HepG2 (cell line): ENCODE measurements around the gene TTC29. TPM values are rescaled to one million over a fixed set of nuclear protein-coding genes. Genes with fewer than 3 reads are reported as not detected.

ENCODE experiments used
- ATAC-seq: fragments of 200-7000 bp; cut with Tn5 transposase; 3 replicates; pipeline ENCODE4 v1.9.1; 2020; ENCODE audit warnings: mild to moderate bottlenecking, moderate library complexity
- BruUV-seq: library from RNA; stranded (reverse); fragments of 400-500 nt; replicated peaks from 2 replicates; lab custom pipeline; 2021; lab: Mats Ljungman, UMichigan
- CTCF ChIA-PET: fragments of 300-600 bp; formaldehyde crosslinking; extraction: SDS; loops from one replicate; lab custom pipeline; 2021; ENCODE audit warnings: low total read pairs, inconsistent platforms, low intra/inter-chr PET ratio; lab: Yijun Ruan, JAX
- POLR2A ChIA-PET: fragments of 350-600 bp; sonication (Branson Sonifier 250); formaldehyde crosslinking; loops from one replicate; lab custom pipeline; 2020; ENCODE audit warnings: antibody characterized with exemption, inconsistent platforms; lab: Yijun Ruan, JAX
- DNase-seq: peaks from one replicate; pipeline ENCODE4 v3.0.0-alpha.2; 2015; ENCODE audit warnings: low spot score
- FAIRE-seq: peaks from 3 replicates; lab custom pipeline; 2011; peaks lifted over from hg19 to GRCh38; lab: Jason Lieb, UNC
- H2AFZ ChIP-seq: one replicate; pipeline ENCODE4 v1.6.1; 2011; ENCODE audit warnings: low read length, inconsistent platforms
- H3K27ac ChIP-seq: fragments of 300-600 bp; 3 replicates; pipeline ENCODE4 v1.8.0; 2011; ENCODE audit warnings: mixed run types, mild to moderate bottlenecking, mixed read lengths, low read length, inconsistent platforms; ENCODE audit not compliant: insufficient read depth; ENCODE audit errors: extremely low read length
- H3K27me3 ChIP-seq, 2 experiments: fragments of 200-600 bp in 1 of 2; 2 replicates in 1 of 2; 3 replicates in 1 of 2; pipeline versions ENCODE4 v1.6.0 to v1.8.0; 2011; ENCODE audit warnings: low read length in 2 of 2, mild to moderate bottlenecking in 2 of 2, moderate library complexity in 2 of 2, inconsistent platforms in 1 of 2; ENCODE audit not compliant: insufficient read depth in 2 of 2, control insufficient read depth in 1 of 2
- H3K36me3 ChIP-seq, 2 experiments: fragments of 200-600 bp in 1 of 2; replicated peaks in 1 of 2; 2 replicates in 1 of 2; 3 replicates in 1 of 2; pipeline versions ENCODE4 v1.5.1 to v1.8.0; 2011; ENCODE audit warnings: low read length in 2 of 2, inconsistent platforms in 1 of 2; ENCODE audit not compliant: insufficient read depth in 2 of 2, control insufficient read depth in 1 of 2
- H3K4me1 ChIP-seq: 2 replicates; pipeline ENCODE4 v1.5.1; 2012; ENCODE audit warnings: low read length, inconsistent platforms; ENCODE audit not compliant: insufficient read depth
- H3K4me2 ChIP-seq: 2 replicates; pipeline ENCODE4 v1.6.0; 2011; ENCODE audit warnings: low read depth, low read length, inconsistent platforms
- H3K4me3 ChIP-seq, 3 experiments: fragments of 200-600 bp in 1 of 3; sonication (generic), shearing (Covaris generic) in 1 of 3; replicated peaks in 1 of 3; 2 replicates each; pipeline ENCODE4 v1.5.1; 2011 to 2016; ENCODE audit warnings: low read length in 3 of 3, inconsistent platforms in 2 of 3, low read depth in 2 of 3, mild to moderate bottlenecking in 2 of 3, control low read depth in 1 of 3, mixed read lengths in 1 of 3; ENCODE audit not compliant: insufficient read depth in 1 of 3
- H3K79me2 ChIP-seq: one replicate; pipeline ENCODE4 v1.6.1; 2011; ENCODE audit warnings: low read length, inconsistent platforms; ENCODE audit not compliant: insufficient read depth
- H3K9ac ChIP-seq: 2 replicates; pipeline ENCODE4 v1.6.0; 2011; ENCODE audit warnings: mild to moderate bottlenecking, low read depth, low read length, inconsistent platforms; ENCODE audit not compliant: insufficient read depth
- H3K9me3 ChIP-seq: 2 replicates; pipeline ENCODE4 v1.5.1; 2012; ENCODE audit warnings: mild to moderate bottlenecking, low read length
- H4K20me1 ChIP-seq: 2 replicates; pipeline ENCODE4 v1.6.0; 2011; ENCODE audit warnings: inconsistent platforms, mild to moderate bottlenecking, low read length, moderate library complexity; ENCODE audit not compliant: insufficient read depth
- ATF3 ChIP-seq: sonication (generic); formaldehyde crosslinking; IDR thresholded peaks from 2 replicates; pipeline ENCODE4 v1.4.0; 2020; ENCODE audit warnings: missing genetic modification reagents
- ATF7-NPFF ChIP-seq: sonication (generic); formaldehyde crosslinking; IDR thresholded peaks from 2 replicates; pipeline ENCODE4 v1.8.1; 2023; ENCODE audit warnings: mild to moderate bottlenecking, low read depth, missing genetic modification reagents, moderate library complexity
- CHD2 ChIP-seq: IDR thresholded peaks from 2 replicates; pipeline ENCODE4 v1.6.1; 2011; ENCODE audit warnings: low read depth, low read length, improper control_type of control experiment
- HMG20A ChIP-seq: IDR thresholded peaks from 2 replicates; pipeline ENCODE4 v1.6.1; 2016; ENCODE audit warnings: borderline replicate concordance
- NONO ChIP-seq, 2 experiments: fragments of 450-650 bp in 1 of 2; sonication (generic) in 1 of 2; formaldehyde crosslinking in 1 of 2; IDR thresholded peaks in 1 of 2; conservative IDR thresholded peaks in 1 of 2; 2 replicates each; pipeline versions ENCODE4 v1.6.1 to v1.8.0; 2017 to 2022; ENCODE audit warnings: mild to moderate bottlenecking in 1 of 2, missing genetic modification reagents in 1 of 2, moderate library complexity in 1 of 2
- POGK ChIP-seq: sonication (generic); formaldehyde crosslinking; conservative IDR thresholded peaks from 2 replicates; pipeline ENCODE4 v1.8.0; 2022; ENCODE audit warnings: mild to moderate bottlenecking, moderate library complexity, missing genetic modification reagents
- STAG1 ChIP-seq: sonication (generic); formaldehyde crosslinking; IDR thresholded peaks from 2 replicates; pipeline ENCODE4 v1.4.0; 2020; ENCODE audit warnings: missing genetic modification reagents
- TMF1 ChIP-seq: sonication (generic); formaldehyde crosslinking; IDR thresholded peaks from 2 replicates; pipeline ENCODE4 v1.8.1; 2022; ENCODE audit warnings: low read depth, missing genetic modification reagents
- ZNF275 ChIP-seq: sonication (generic); formaldehyde crosslinking; IDR thresholded peaks from 2 replicates; pipeline ENCODE4 v1.8.0; 2022; ENCODE audit warnings: missing genetic modification reagents, mild to moderate bottlenecking, inconsistent platforms, borderline replicate concordance
- ZNF280B ChIP-seq: sonication (generic); formaldehyde crosslinking; IDR thresholded peaks from 2 replicates; pipeline ENCODE4 v1.5.0; 2020; ENCODE audit warnings: missing genetic modification reagents, mild to moderate bottlenecking, borderline replicate concordance
- ZNF816 ChIP-seq: sonication (generic); formaldehyde crosslinking; IDR thresholded peaks from 2 replicates; pipeline ENCODE4 v1.8.0; 2022; ENCODE audit warnings: missing genetic modification reagents, mild to moderate bottlenecking, borderline replicate concordance
- in situ Hi-C: cut with HindIII; loops from 2 replicates; pipeline ENCODE4 v1.10.0; 2017; ENCODE audit warnings: low pct_unique_long_range_greater_than_20kb; ENCODE audit not compliant: extremely low pct_ligation_motif_present
- intact Hi-C: fragments of 100-400 bp; cut with micrococcal nuclease; formaldehyde crosslinking; loops from one replicate; pipeline ENCODE4 v1.10.0; 2022; ENCODE audit not compliant: unreplicated experiment
- polyA plus RNA-seq, 8 experiments: library from polyadenylated mRNA; depleted of rRNA in 3 of 8; stranded (reverse) in 7 of 8; unstranded in 1 of 8; fragments of >200 nt; fragmentation: Illumina TruSeq in 4 of 8; extraction: Trizol in 4 of 8; gene quantifications; 2 replicates each; pipeline versions ENCODE4 v1.2.1 to v1.2.3, GENCODE V29; 2011 to 2016; ENCODE audit warnings: low read depth in 4 of 8, missing spikeins in 1 of 8, mixed read lengths in 1 of 8; ENCODE audit not compliant: insufficient read depth in 1 of 8
- total RNA-seq, 5 experiments: library from RNA; depleted of rRNA; stranded (reverse); fragments of >200 nt; fragmentation: Illumina TruSeq; extraction: Trizol; gene quantifications; 2 replicates each; pipeline ENCODE4 v1.2.3, GENCODE V29; 2016; ENCODE audit warnings: low read depth in 1 of 5

TTC29 gene
- total and polyA plus RNA-seq, 2 of the 13 experiments (the other 11 are each of a cell fraction or from before 2014, with no cell fraction given), result not detected

- TF ChIP-seq ZNF275 (no peak), NONO (IDR thresholded peaks at IDR 0.05) (no peak), NONO (CRISPR knock-in tag; conservative IDR thresholded peaks at IDR 0.05) (no peak), STAG1 (CRISPR knock-in tag) (no peak), ZNF816 (CRISPR knock-in tag) (no peak), TMF1 (no peak), ATF3 (no peak), ATF7-NPFF (CRISPR knock-in tag) (no peak)
Observed at GRCh38 chr4:146795711-146796110, 150.0 kb downstream of the TTC29 start (continued).

- FAIRE-seq (no peak), DNase-seq (no peak)
- Histone ChIP-seq H2AFZ (no peak overlapping the region), H3K27me3 (no peaks in the 10 kb centered on the region), H4K20me1 (no peaks in the 10 kb centered on the region), H3K4me3 (no peak overlapping the region), H3K4me1 (no peaks in the 10 kb centered on the region)
- ChIA-PET POLR2A (no interaction called here), CTCF (no interaction called here)
- BruUV-seq, result no TSS peak
- no peak for TF ChIP-seq ZNF280B (CRISPR knock-in tag)
- no peak for TF ChIP-seq HMG20A (CRISPR knock-in tag)
- no peak for TF ChIP-seq CHD2
- TF ChIP-seq POGK, result no peak
- TF ChIP-seq, all 625 proteins: peak for 0
- H3K4me2 ChIP-seq, result no peak overlapping the region
- H3K36me3 ChIP-seq, result no peaks in the 10 kb centered on the region
- H3K9me3 ChIP-seq, result no peaks in the 10 kb centered on the region
- no peaks in the 10 kb centered on the region for H3K79me2 ChIP-seq
- no peak for ATAC-seq
- in situ Hi-C loops (no loop called here), intact Hi-C loops (no loop called here)
- no peak overlapping the region for H3K9ac ChIP-seq
- H3K27ac ChIP-seq, result no peak overlapping the region
Observed at GRCh38 chr4:146793727-146794126, 151.9 kb downstream of the TTC29 start.
